H4 (cell line): ENCODE data around the gene TPSG1. TPM values are rescaled to one million over a fixed set of nuclear protein-coding genes. Genes with fewer than 3 reads are reported as not detected.
"Not testable (repeated sequence)": the region's sequence is repeated elsewhere in the genome, so short reads cannot be mapped to it uniquely, and the experiment has no call there.

Source experiments
- DNase-seq: peaks from one replicate; pipeline ENCODE4 v3.0.0-alpha.2; 2015; ENCODE audit warnings: low spot score
- total RNA-seq: library from RNA; depleted of rRNA; stranded (reverse); fragments of >200 nt; shearing (Covaris generic); gene quantifications from 2 replicates; pipeline ENCODE4 v1.2.3, GENCODE V29; 2014; rRNA removed

Gene TPSG1
- 0.88 and 1.1 TPM in 2 replicates for total RNA-seq

- no peak for DNase-seq
Observed at GRCh38 chr16:1225051-1225451, at the start of gene TPSG1. Gene TPSG1, minus strand, starts transcription at chr16:1225268. Its CDS starts 16 bp downstream, at chr16:1225252.

DNA sequence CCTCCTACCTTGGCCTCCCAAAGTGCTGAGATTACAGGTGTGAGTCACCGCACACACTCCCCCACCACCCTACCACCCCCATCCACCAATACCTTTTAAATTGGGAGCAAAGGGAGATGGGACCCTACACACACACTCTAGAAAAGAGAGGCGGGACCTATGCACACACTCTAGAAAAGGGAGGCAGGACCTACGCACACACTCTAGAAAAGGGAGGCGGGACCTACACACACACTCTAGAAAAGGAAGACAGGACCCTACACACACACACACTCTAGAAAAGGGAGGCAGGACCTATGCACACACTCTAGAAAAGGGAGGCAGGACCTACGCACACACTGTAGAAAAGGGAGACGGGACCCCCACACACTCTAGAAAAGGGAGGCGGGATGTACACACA is 49.7 kb upstream of the TPSG1 start:
- no peak for DNase-seq

DNA sequence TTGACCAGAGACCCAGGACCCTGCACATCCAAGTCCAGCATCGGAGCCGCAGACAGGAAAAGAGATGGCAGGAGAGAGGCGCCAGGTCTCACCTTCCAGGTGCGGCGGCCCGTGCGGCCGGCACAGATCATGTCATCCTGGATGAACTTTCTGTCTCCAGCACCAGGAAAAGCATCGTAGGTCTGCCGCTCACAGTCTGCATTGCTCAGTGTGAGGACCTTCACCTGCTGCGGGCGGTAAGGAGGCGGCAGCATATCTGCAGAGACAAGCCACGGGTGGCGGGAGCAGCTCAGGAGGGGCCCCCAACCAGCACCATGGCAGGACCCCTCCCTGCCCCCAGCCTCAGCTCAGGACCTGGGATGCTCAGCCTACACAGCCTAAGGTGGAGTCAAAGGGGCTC is 48.7 kb upstream of the TPSG1 start:
- no peak for DNase-seq

GRCh38 chr16:1272453-1273198 is 47.6 kb upstream of the TPSG1 start:
- DNase-seq: no peak

GRCh38 chr16:1271724-1272413 is 46.8 kb upstream of the TPSG1 start:
- DNase-seq: not testable (repeated sequence)

DNA sequence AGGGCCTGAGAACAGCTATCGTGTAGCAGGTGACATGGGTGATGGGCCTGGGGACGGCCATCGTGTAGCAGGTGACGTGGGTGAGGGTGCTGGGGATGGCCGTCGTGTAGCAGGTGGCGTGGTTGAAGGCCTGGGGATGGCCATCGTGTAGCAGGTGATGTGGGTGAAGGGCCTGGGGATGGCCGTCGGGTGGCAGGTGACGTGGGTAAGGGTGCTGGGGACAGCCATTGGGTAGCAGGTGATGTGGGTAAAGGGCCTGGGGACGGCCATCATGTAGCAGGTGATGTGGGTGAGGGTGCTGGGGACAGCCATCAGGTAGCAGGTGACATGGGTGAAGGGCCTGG is 46.3 kb upstream of the TPSG1 start:
- DNase-seq: no peak

- DNase-seq: not testable (repeated sequence)
Observed at GRCh38 chr16:1269418-1269817, 44.4 kb upstream of the TPSG1 start.

DNA sequence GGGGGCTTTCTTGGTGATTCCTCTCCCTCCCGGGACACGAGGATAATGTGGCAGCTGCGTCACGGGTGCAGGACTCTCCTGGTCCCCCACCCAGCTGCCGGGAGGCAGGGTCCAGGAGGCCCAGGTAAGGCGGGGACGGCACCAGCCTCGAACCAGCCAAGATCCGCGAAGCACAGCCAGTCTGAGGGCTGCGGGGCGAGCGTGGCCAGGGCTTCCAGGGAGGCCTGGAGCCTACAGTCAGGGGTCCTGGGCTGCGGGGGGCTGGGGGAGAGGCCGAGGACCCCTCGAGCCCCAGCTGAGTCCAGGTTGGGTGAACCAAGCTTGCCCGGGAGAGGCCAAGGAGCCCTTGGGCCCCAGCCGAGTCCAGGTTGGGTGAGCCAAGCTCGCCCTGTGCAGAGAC is 40.8 kb upstream of the TPSG1 start:
- no peak for DNase-seq

DNA sequence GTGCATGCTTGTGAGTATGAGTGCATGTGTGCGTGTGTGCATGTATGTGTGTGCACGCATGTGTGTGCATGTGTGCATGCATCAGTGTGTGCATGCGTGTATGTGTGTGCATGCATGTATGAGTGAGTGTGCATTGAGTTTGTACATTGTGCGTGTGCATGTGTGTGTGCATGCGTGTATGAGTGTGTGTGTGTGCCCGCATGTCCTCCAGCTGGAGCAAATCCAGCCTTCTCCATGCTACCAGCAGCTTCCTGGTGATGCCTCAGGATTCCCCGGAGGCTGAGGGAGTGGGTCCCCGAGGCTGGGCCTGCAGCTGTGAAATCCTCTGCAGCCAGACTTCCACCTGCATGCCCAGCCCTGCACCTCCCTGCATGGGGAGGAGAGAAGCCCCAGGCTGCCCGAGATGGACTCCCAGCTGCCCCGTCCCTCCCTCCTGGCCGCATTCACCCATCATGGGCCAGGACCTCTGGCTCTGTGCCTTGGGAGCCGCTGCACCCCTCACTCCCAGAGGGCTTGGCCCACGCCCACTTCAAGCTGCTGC is 40.1 kb upstream of the TPSG1 start:
- no peak for DNase-seq

DNA sequence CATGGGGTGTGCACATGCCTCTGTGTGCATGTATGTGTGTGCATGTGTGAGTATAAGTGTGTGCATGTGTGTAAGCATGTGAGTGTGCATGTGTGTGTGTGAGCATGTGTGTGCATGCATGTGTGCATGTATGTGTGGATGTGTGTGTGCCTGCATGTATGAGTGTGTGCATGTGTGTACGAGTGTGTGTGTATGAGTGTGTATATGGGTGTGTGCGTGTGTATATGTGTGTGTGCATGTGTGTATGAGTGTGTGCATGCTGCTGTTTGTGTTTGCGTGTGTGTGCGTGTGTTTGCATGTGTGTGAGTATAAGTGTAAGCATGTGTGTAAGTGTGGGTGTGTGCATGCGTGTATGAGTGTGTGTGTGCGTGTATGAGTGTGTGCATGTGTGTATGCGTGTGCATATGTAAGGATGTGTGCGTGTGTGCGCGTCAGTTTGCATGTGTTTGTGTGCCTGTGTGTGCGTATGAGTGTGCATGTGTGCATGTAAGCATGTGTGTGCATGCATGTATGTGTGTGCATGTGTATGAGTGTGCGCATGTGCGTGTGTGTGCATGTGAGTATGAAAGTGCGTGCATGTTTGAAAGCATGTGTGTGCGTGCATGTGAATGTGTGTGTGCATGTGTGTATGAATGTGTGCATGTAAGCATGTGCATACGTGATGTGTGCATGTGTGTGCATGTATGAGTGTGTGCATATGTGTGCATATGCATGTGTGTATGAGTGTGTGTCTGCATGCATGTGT is 39.4 kb upstream of the TPSG1 start:
- no peak for DNase-seq

- DNase-seq: no peak
Observed at GRCh38 chr16:1263591-1264344, 38.7 kb upstream of the TPSG1 start.

GRCh38 chr16:1262846-1263221 is 37.8 kb upstream of the TPSG1 start:
- no peak for DNase-seq

GRCh38 chr16:1262210-1262845 is 37.3 kb upstream of the TPSG1 start:
- no peak for DNase-seq

GRCh38 chr16:1261131-1261892 is 36.2 kb upstream of the TPSG1 start:
- no peak for DNase-seq

- no peak for DNase-seq
Observed at GRCh38 chr16:1260101-1260680, 35.1 kb upstream of the TPSG1 start.

GRCh38 chr16:1259760-1260068 is 34.6 kb upstream of the TPSG1 start:
- no peak for DNase-seq

DNA sequence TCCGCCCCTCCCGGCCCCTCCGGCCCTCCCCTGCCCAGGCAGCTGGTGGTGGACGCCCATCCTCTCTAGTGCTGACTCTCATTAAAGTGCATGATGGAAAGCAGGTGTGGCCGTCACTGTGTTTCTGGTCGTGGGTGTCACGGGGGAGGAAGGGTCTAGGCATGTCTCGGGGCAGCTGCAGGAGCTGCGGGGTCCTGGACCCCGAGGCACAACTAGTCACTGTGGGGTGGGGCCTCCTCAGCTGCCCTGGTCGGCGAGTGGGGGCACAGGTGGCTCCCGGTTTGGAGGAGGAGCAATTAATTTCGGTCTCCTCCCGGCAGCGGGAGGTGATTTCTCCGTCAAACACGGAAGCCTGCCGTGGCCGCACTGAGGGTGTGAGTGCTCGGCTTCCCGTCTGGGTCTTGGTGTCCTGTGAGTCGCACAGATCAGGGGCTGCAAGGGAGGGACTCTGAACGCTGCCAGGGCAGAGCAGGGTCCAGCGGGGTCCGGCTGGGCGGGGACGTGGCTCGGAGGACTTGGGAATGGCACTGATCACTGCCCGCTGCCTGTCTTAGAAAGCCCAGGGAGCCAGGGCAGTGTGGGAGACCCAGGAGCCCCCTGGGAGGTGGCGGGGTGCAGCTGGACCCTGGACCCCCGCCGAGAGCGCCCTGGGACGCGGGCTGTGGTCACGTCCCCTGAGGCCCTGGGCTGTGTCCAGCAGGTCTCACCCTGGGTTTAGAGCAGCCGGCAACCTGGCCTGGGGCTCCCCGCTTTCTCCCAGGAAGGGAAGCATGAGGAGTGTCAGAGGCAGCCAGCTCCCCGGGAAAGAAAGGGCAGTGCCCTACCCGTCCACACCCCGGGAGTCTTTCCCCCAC is 34.1 kb upstream of the TPSG1 start:
- DNase-seq: no peak

DNA sequence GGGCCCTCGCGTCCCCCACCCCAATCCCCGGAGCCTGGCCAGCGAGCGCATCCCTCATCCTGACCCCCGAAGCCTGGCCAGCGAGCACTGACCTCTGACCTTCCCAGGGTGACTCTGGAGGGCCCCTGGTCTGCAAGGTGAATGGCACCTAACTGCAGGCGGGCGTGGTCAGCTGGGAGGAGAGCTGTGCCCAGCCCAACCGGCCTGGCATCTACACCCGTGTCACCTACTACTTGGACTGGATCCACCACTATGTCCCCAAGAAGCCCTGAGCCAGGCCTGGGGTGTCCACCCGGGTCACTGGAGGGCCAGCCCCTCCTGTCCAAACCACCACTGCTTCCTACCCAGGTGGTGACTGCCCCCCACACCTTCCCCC is 33.1 kb upstream of the TPSG1 start:
- no peak for DNase-seq

DNA sequence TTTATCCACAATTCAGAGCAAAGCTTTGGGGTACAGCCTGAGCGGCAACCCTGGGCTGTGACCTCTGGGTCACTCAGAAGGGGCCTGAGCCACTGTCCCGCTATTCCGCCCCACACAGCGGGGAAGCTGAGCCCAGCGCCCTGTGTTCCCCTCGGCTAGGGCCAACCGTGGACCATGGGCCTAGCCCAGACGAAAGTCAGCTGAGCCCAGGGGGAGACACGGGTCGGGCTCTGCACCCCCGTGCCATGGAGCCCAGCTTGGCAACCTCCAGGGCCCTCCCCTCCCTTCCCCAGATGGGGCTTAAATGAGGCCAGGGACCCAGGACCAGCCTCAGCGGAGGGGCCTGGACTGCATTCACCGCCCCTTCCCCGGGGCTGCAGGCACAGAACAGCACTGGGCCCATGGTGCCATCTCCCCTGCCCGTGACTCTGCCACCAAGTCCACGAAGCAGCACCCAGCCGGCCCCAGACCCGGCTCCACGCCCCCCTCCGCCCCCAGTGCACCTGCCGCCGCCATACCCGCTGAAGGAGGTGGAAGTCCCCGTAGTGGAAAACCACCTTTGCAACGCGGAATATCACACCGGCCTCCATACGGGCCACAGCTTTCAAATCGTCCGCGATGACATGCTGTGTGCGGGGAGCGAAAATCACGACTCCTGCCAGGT is 32.6 kb upstream of the TPSG1 start:
- DNase-seq: no peak
